NCI-H748 treated with DMSO at 0.1 percent for 48 hours (cell line): Measurements from ENCODE around the gene CYTH1.
"Not testable (repeated sequence)": the region's sequence is repeated elsewhere in the genome, so short reads cannot be mapped to it uniquely, and the experiment has no call there.

Source experiments
- DNase-seq: peaks from one replicate; lab custom pipeline; 2025; lab: John Stamatoyannopoulos, UW

Gene CYTH1

GRCh38 chr17:78759969-78760352 lies 22.1 kb downstream of the CYTH1 start:
- DNase-seq, result no peak

GRCh38 chr17:78759203-78759968 lies 22.7 kb downstream of the CYTH1 start:
- DNase-seq, result peak; percentile 49

GRCh38 chr17:78753316-78754250 lies 28.5 kb downstream of the CYTH1 start:
- DNase-seq, result no peak

- DNase-seq, result no peak
These were observed 30.5 kb downstream of the CYTH1 start for GRCh38 chr17:78751447-78752161.

- DNase-seq, result not testable (repeated sequence)
These were observed 31.1 kb downstream of the CYTH1 start for GRCh38 chr17:78751000-78751399.

GRCh38 chr17:78748730-78749317 lies 33.2 kb downstream of the CYTH1 start:
- no peak for DNase-seq

GRCh38 chr17:78748048-78748729 lies 33.9 kb downstream of the CYTH1 start:
- no peak for DNase-seq

- no peak for DNase-seq
These were observed 34.6 kb downstream of the CYTH1 start for GRCh38 chr17:78747488-78747887.

GRCh38 chr17:78746949-78747269 lies 35.2 kb downstream of the CYTH1 start:
- DNase-seq, result no peak

GRCh38 chr17:78746263-78746948 lies 35.7 kb downstream of the CYTH1 start:
- no peak for DNase-seq

GRCh38 chr17:78745407-78746088 lies 36.5 kb downstream of the CYTH1 start:
- DNase-seq, result no peak

- DNase-seq, result no peak
These were observed 39.2 kb downstream of the CYTH1 start for GRCh38 chr17:78742901-78743300.

GRCh38 chr17:78741644-78742284 lies 40.3 kb downstream of the CYTH1 start:
- no peak for DNase-seq

GRCh38 chr17:78739331-78739931 lies 42.6 kb downstream of the CYTH1 start:
- DNase-seq, result no peak

- no peak for DNase-seq
These were observed 43.4 kb downstream of the CYTH1 start for GRCh38 chr17:78738698-78739097.

GRCh38 chr17:78738278-78738677 lies 43.8 kb downstream of the CYTH1 start:
- DNase-seq, result no peak

GRCh38 chr17:78737332-78737731 lies 44.7 kb downstream of the CYTH1 start:
- no peak for DNase-seq

- no peak for DNase-seq
These were observed 45.5 kb downstream of the CYTH1 start for GRCh38 chr17:78736526-78737079.
